Daoy (cell line): ENCODE results near the gene LRRTM4. TPM values are rescaled to one million over a fixed set of nuclear protein-coding genes. Genes with fewer than 3 reads are reported as not detected.

Source experiments
- DNase-seq: peaks from one replicate; pipeline ENCODE4 v3.0.0-alpha.2; 2015; ENCODE audit warnings: low read depth
- total RNA-seq: library from RNA; depleted of rRNA; stranded (reverse); fragments of >200 nt; shearing (Covaris generic); gene quantifications from 2 replicates; pipeline ENCODE4 v1.2.3, GENCODE V29; 2014; rRNA removed

The LRRTM4 gene
- 0.29 TPM in 1 of 2 replicates, not detected in the other for total RNA-seq

DNA sequence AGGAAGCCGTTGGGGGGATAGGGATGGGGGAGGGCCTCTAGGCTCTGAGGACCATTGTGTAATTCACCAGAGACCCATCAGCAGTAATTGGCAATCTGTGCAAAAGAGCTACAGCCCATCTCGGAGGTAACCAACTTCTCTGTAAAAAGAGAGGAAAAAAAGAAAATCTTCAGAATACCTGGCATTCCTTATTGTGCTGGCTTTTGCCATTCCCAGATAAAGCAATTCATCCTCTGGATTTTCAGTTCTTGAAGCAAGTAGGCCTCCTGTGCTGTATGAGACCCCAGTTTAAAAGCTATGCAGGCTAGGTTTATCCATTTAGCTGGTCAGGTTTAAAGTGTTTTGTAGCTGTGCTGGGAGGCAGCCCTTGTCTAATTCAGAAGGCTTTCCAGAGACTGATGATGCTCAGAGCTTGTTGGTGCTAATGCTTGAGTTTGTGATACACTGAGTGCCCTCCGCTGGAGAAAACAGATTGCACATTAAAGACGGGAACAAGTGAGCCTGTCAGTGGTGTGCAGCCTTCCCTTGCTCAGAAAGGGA lies at the start of gene LRRTM4:
Gene LRRTM4, minus strand, starts transcription at position 446 of the 540 bp plus-strand sequence.
- DNase-seq, result no peak

DNA sequence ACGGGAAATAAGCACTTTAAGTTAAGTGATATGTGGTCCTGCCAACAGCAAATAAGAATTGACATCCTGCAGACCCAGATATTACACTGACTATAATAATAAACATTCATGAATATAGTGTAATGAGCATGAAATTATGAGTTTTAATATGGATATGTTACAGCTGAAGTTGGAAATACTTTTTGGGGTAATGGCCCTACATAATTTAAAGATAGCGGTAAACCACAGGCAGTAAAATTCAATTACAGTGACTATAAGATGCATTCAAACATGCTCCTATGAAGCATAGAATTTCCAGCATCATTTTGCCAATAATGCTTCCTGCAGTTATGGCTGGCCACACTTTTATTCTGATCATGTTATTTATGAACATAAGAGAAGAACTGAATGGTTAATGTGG lies 49.4 kb upstream of the LRRTM4 start:
- DNase-seq, result no peak

DNA sequence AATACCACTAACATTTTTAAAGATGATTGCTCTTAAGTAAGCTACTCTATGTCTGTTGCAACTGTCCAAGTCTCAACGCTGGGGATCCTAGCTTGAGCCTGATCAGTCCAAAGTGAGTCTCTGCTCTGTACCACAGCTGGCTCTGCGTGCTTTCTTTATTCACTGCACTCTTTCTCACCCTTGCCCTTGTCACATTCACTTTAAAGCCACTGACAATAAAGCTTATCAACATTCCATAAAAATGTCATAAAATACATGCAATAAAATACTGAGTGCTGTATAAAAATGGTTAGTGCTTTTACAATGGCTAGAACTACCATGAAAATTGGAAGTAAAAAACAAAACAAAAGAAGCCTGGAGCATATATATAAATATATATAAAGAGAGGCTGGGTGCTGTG lies 45.5 kb upstream of the LRRTM4 start:
- no peak for DNase-seq

DNA sequence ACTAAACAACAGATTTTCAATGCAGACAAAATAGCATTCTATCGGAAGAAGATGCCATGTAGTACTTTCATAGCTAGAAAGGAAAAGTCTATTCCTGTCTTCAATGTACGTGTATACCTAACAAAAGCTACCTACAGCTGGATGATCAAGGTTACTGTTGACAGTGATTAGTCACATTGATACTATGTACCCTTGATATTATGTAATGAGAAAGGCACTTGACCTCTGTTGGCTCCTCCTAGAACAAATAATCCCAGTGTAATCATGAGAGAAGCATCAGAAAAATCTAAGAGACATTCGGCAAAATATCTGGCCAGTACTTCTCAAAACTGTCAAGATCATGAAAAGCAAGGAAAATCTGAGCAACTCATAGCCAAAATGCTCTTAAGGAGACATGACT lies 44.4 kb upstream of the LRRTM4 start:
- DNase-seq, result no peak

DNA sequence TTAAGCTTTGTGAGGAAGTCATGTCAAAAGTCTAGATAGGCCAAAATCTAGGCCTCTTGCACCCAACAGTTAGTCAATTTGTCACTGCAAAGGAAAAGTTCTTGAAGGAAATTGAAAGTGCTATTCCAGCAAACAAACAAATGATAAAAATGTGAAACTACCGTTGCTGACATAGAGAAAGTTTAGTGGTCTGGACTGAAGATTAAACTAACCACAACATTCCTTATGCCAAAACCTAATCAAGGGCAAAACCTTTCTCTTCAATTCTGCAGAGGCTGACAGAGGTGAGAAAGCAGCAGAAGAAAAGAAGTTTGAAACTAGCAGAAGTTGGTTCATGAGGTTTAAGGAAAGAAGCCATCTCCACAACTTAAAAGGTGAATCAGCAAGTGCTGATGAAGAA lies 44.0 kb upstream of the LRRTM4 start:
- DNase-seq, result no peak

DNA sequence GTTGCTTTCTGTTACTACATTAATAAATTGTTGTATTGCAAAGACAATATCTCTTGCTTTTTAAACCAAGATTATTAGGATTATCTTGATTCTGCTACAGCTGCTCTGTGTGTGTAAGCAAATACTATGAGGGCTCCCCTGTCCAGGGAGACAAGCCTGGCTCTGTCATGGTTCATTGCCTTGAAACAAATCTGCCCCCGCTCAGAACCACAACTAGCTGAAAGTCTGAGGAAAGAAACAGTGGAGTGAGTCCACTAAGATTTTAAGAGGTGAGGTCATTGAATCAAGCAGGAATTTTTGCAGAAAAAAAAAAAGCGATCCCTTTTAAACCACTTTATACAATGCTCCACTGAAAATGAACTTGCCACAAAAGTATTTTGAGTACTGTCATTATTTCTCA lies 30.8 kb upstream of the LRRTM4 start:
- DNase-seq, result peak; percentile 23

DNA sequence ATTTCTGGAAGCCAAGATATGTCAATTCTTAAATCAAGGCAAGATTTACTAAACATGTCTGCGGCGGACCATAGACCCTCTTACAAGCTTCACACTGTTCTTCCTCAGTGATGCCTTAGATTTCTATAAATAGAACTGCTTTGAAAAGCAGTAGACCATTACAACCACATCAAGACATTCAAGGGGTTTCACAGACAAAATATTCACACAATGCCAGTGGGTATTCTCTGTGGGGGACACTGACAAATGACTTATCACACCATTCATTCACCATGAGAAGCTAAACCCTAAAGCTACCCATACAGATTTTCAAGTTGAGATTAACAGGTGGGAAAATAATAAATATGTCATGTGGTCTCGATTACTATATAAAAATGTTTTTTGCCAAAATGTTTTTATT lies 15.9 kb upstream of the LRRTM4 start:
- DNase-seq, result no peak

DNA sequence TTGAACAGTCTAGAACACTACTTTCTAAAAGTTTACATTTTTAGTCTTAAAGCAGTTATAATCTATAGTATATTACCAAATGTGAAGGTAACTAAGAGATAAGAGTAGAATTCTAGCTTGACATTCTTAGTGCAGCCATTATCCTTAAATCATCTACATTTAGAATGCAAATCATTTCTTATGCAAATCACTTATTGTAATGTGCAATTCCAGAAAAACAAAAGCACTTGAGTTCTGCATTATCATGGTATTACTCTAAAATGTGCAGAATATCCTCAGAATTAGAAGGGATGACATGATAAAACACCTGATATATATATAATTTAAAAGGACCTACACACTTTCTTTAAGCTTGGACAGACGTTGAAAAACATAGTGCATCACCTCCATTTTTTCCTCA lies 712 bp upstream of the LRRTM4 start:
- no peak for DNase-seq

DNA sequence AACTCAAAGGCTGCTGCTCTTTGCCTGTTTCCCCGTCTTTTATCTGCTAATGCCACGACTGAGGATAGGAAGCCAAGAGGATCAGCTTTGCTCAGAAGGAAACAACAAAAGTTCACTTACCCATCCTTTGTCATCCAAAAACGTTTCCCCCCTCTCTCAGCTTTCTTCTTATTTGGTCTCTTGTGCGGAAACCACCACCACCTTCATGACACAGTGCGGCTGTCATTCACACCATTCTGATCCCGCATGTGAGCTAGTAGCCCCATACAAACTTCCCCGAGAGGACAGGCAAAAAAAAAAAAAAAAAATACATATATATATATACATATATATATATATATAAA lies 656 bp downstream of the LRRTM4 start:
- DNase-seq, result no peak

DNA sequence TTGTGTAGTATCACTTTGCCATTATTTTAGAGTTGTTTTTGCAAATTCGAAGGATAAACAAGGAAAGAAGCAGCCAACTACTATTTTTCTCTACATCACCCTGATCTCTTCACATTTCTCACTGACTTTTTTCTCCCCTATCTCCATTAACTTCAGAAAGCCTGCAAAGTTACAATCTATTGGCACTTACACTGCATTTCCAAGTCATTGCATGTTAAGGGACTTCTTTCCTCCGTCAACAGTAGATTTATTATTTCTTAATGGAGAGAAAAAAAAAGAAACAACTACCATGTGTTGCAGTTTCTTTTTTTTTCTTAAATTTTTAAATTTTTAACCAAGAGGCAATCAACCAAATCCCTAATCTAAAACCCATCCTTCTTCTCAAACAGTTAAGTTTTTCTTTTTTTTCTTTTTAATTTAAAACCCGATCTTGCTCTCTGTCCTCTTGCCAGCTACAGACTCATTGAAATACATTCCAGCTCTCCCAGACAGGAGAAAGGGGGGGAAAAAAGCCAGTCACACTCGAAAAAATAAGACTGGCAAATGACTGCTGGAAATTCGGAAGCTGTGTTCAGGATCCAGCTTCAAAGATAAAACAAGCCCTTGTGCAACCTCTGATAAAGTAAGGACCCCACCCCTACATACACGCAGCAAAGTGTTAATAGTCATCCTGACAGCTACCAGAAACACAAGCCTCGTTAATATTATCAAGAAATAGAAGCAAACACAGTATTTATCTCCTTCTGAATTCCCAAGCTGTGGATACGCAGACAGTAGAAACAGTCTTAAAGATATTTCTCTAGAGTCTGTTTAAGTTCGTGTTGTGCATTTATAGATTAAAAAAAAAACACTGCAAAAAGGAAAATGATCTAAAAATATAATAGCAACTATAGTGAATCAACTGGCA lies 1.3 kb downstream of the LRRTM4 start:
- no peak for DNase-seq

DNA sequence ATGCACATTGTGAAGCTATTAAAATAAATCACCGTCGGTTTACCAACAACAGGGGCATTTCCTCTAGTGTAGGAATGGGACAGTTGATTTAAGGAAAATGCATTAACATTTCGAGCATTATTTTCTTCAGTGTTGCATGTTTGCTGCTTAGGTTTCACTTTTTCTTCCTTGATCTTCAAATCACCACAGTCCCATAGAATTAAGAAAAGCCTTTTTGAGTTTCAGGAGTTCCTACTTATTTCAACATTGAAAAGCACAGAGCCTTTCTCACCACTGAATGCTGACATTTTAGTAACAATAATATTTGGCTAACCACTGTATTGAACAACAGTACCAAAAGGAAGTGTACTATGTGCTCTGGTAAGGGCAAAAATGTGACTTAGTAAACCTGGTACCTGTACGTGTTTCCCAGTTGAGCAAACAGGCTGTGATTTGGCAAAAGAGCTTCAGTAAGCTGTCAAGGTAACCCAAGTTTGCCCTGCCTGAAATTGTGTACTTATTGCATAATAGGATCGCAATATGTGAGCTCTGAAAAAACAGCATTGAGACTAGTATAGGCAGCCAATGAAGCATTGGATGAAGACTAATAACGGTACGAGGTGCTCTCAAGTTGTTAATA lies 2.2 kb downstream of the LRRTM4 start:
- DNase-seq, result no peak

DNA sequence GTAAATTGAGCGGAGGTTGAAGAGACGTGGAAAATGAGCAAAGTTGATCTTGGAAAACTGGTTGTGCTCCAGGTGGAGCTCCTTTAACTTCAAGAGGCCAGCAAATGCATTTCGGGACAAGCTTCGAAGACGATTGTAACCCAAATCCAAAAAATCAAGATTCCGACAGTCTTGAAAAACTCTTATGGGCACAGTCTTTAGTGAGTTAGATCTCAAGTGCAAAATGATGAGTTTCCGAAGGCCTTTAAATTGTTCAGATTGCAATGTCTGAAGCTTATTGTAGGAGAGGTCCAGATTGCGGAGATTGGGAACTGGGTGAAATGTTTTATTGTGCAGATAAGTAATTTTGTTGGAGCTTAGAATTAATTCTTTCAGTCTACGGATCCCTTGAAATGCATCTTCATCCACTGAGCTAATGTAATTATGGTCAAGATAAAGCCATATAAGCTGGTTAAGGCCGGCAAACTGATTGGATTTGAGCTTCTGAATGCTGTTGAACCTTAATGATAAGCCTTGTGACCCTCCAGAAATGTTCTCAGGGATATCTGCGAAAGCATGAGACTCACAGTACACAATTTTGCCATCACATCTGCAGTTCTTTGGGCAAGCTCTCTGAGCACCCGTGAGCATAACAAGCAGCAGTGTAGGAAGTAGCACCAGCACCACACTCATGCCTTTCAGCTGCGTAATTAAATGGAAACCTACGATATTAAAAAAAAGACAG lies 2.9 kb downstream of the LRRTM4 start:
- DNase-seq, result no peak

DNA sequence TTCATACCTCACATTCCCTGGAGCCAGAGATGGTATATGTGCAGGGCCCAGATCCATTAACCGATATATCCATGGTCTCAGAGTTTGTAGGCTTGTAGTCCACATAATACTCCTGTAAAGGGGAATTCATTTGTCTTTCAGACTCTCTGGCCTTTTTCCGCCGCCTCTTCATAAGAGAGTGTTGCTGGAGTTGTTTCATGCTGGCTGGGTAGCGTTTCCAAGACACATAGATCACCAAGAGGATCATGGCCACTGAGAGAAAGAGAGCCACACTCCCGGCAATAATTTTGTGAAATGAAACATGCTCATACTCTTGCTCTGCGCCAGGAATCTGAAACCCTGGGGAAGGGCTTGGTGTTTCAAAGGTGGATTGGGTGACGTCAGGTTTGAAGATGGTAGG lies 3.9 kb downstream of the LRRTM4 start:
- DNase-seq, result no peak

DNA sequence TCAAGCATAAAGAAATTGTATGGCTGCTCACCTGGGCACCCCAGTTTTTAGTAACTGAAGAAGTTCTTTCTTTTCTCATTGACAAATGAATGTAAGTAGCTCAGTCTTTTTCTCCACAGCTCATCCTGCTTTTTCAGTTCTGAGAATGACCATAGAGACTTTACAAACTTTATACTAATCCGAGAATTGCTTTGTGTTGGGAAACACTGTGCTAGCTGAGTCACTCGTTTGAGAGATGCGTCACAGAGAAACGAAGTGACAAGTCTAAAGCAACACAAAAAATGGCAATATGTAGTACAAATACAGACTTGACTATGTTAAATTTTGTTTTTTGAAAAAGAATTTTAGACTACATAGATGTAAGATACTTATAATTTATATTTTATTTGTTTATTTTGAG lies 9.0 kb downstream of the LRRTM4 start:
- DNase-seq, result peak; percentile 16

DNA sequence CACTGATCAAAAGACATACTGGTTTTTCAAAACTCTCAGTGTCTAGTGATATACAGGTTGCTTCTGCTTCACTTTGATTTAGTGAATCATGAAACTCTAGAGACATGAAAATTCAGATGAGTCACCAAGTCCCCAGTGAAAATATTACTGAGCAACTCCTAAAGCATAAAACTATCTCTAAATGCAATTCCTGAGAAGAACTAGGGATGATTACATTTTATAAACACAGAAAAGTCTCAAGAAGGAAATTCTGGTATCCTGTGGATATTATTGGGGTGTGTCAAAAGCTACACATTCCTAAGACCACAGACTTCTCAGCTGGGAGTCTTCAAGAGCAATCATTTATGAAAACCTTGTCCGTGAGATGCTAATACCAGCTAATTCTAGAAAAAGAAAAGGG lies 9.7 kb downstream of the LRRTM4 start:
- no peak for DNase-seq

DNA sequence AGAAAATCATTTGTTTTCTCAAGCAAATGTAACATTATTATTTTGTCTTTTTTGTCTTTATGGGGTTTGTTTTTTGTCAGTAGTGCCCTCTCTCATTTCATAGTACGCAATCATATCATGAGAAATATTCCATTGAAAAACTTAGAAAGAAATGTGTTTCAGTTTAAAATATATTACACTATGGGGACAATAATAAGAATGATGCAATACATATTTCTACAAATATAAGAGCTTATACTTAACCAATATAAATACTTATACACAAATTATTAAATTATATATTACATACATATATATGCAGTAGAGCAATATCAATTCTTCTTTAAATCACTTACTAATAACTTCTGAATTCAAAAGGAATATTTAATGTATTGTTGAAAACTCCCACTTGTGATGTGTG lies 13.7 kb downstream of the LRRTM4 start:
- no peak for DNase-seq

DNA sequence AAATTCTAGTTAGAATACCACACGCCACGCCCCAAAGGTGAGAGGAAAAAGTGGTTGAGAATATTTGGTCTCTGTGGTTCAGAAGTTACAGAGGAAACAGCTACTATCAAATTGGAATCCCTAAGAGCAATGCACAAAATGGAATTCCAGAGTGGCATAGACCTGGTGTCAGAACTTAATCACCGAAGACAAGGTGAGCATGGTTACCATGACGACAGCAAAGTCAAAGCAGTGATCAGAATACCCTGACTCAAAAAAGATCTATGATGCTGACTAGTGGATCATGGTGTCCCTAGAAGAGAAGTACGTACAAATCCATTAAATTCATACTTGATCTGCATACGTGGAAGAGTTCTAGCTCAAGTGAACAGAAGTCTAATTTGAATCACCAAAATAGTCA lies 14.5 kb downstream of the LRRTM4 start:
- no peak for DNase-seq

DNA sequence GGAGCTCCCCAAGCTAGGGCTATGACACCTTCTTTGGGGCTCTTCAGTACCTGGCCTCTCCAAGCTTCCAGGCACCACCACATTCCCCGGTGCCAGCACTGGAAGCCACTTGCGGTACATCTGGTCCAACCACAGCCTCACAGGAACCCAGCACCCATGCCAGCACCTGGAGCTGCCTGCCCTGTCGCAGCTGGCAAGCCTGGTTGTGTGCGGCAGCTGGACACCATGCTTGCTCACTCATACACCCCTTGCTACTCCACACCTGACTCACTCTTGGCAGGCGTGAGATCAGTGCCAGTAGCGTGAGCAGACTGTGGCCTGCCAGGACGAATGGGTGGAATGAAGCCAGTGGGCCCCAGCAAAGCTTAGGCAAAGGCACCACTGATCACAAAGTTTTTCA lies 34.0 kb downstream of the LRRTM4 start:
- DNase-seq, result peak; percentile 19

DNA sequence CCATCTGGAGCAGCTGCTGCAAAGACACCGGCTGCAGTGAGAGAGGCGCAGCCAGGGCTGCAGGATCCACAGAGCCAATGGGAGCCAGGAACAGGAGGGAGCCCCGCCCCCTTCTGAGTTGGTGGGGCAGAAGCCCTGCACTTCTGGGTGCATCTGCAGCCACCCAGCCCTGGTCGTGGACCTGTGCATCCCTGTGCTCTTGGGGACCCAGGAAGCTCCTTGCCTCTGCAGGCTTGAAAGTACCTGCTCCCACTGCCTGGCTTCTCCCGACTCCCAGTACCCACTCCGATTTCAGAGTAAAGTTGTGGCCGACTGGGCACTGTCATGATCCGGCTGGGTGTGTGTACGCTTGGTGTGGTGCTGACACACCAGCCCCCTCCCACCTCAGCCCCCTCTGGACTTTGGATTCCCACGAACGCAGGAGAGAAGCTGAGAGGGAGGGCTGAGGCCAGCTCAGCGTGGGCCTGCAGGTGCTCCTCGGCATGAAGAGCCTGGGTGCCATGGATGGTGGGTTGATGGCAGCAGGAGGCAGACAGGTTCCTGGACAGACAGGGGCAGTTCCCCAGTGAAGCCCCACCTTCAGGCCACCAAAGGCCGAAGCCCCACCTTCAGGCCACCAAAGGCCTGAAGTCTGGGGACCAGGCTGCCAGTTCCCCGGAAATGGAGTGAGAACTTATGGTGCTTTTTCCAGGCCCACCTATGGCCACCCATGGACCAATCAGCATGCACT lies 34.9 kb downstream of the LRRTM4 start:
- no peak for DNase-seq

DNA sequence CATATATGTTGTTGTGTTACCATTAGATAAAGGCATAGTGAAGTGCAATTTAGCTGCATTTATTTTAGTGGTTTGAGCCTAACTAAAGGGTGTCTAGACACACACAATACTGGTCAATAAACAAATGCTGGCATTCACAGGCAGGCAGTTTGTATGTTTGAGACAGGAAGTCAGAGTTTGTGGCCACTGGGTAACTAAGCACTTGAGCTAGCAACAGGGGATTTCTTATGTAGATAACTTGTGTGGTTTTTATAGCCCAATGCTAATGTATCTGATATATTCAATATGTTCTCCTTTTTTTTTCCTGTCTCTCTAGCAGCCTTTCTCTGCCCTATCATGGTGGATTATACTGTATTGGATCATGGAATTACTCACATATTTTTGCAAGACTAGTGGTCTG lies 38.1 kb downstream of the LRRTM4 start:
- DNase-seq, result no peak

DNA sequence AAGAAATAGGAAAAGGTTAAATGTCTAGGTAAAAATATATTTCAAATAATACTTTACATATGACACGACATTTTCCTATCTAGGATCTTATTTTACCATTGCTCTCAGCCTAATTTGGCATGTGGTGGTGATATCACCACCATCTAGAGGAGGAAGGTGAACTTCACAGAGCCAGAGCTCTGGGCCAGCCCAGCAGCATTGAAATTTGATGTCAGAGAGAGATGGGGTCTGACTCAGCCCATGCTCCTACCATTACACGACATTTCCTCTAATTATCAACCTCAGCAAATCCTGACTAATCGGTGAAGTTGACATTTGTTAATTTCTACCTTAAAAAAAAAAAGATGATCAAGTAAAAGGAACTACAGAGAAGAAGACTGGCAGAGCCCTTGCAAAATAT lies 42.3 kb downstream of the LRRTM4 start:
- peak; percentile 33 for DNase-seq

DNA sequence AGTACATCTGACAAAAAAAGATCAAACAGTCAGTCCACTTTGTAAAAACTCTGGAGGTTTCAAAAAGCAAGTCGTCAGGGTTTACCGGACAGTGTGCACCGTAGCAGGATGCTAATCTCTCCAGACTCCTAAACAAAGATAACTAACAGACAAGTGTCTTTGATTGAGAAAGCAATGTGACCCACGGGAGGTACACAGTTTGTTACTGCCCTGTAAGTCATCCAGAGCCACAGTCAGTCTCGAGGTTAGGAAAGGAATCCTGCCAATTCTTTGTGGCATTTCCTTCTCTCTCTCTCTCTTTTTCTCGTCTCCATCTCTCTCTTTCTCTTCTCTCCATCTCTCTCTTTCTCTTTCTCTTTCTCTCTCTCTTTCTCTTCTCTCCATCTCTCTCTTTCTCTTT lies 42.8 kb downstream of the LRRTM4 start:
- no peak for DNase-seq
